Fibroblast of upper back skin (primary cell): ENCODE results near the gene ABHD14A.
A peak's percentile ranks its signal among the peaks of the same experiment; 100 is the strongest.

Experiments
- DNase-seq: peaks from one replicate; pipeline ENCODE4 v3.0.0-alpha.2; 2013

Gene ABHD14A

GRCh38 chr3:52022323-52023100 lies 47.6 kb downstream of the ABHD14A start:
- DNase-seq: peak; percentile 38

DNA sequence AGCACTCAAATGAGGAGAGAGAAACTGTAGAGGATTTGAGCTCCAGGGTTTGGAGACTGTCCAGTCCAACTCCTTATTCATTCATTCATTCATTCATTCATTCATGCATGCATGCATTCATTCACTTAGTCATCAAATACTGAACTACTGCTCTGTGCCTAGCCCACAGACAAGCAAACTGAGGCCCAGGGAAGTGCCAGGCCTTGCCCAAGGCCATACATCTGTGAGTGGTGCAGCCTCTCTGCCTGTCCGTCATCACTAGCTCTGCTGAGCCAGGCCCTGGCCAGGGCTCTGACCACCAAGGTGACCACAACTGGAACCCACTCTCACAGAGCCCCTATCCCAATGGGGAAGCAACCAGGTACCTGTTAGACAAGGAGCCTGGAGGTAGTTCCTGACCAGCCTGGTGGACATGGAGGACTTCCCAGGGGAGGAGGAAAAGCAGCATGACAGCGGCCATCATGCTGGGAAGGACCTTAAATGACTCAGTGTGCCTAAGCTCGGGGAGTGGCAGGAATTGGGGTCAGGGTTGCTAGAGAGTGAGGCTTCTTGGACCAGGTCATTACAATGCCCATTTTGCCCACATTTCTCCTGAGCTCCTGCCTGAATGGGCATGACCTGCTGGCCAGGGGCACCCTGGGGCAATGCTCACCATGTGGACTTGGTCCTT lies 48.4 kb downstream of the ABHD14A start:
- no peak for DNase-seq

- no peak for DNase-seq
Measured at GRCh38 chr3:52023860-52024764, 49.2 kb downstream of the ABHD14A start.

DNA sequence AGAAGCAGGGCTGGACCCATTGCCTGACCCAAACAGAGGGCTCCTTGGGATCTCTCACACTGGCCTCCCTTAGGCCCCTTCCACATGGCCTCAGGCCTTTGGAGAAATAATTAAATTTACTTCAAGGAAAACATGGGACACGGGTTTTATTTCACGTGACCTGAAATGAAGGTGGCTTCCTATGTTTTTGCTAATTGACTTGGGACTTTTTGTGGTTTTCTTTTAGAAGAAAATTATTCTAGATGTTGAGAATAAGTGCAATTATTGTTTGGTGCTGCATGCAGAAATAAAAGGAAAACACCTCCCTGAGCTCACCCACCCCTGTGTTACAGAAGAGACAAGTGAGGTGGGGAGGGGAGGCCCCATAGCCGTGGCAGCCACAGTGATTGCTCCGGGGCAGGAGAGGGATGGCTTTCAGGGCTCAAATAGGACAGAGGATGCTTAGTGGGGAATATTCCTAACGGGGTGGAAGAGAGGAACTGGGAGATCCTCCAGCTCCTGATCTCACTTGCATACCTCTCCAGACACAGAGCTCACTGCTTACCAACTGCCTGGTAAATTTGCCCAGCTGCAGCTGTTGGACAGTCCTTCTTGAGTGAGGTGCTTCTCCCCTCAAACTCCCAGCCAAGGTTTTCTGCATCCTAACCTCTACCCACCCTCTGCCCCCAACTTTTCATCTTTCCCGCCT lies 50.0 kb downstream of the ABHD14A start:
- no peak for DNase-seq

DNA sequence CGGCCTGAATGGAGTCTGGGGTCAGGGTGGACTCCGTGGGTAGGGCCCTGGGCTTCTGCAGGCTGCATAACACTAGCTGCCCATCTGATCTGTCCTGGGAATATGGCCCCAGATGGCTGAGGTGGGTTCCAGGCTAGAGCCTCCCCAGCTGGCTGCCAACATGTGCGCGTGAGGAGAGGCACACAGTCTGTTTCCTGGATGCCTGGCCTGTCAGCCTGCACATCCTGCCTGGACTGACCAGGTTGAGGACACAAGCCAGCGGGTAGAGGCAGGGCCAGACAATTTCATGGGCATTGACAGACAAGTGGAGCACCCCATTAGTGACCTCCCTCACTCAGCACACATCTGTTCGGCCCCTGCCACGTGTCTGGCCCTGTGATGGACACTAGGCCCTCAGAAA lies 50.6 kb downstream of the ABHD14A start:
- no peak for DNase-seq

DNA sequence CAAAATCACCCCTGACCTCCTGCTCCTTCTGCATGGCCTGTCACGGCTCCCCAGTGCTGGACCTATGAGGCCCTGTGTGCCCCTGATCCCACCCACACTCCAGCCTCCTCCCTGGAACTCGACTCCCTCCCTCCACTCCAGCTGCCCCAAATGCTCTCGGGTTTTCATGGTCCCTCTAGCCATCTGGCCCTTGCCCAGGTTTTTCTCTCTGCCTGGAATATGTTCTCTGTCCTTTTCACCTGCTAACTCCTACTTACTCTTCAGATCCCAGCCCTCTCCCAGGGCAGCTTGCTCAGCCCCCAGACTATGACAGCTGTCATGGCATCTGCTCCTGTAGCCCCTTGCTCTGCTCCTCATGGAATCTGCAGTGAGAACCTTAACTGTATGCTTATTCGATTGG lies 51.2 kb downstream of the ABHD14A start:
- DNase-seq: no peak

DNA sequence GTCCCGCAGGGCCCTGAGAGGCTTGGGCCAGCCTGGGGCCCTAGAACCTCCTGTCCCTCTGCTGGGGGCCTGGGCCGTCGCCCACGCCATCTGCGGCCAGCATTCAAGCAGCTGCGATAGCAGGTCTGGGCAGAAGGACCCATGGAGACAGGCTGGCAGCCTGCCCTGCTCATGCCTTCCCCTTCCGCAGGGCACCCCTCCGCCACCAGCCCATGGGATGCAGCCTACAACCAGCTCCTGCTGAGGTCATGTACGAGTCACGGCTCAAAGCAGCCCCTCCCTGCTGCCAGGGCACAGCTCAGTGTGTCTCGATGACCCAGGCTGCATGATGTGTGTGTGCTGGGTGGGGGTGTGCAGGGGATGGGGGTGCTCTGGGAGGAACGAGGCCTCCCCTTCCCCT lies 53.7 kb downstream of the ABHD14A start:
- DNase-seq: no peak

- no peak for DNase-seq
Measured at GRCh38 chr3:52029053-52029452, 54.2 kb downstream of the ABHD14A start.

- DNase-seq: no peak
Measured at GRCh38 chr3:52029535-52029934, 54.7 kb downstream of the ABHD14A start.
